Stimulated activated naive B cell treated with anti-CD40 and anti-IgM and Interleukin-4, amounts not matched to agents 10 μg/mL and 1 μg/mL and 100 μg/mL, for 72 hours (primary cell): ENCODE measurements around the gene RPP40.
"Not testable (repeated sequence)": the region's sequence is repeated elsewhere in the genome, so short reads cannot be mapped to it uniquely, and the experiment has no call there.

Source experiments
- ATAC-seq, 2 donors: fragments of 150-1000 bp; cut with Tn5 transposase; replicated peaks; 2 replicates each; pipeline ENCODE4 v1.10.0; 2021; ENCODE audit warnings: moderate library complexity in 1 of 2
- DNase-seq: peaks from one replicate; pipeline ENCODE4 v3.0.0; 2021
- H3K27ac Mint-ChIP-seq: one replicate; pipeline ENCODE4 v1.8.0; 2022; ENCODE audit warnings: mild to moderate bottlenecking, mixed read lengths
- H3K27me3 Mint-ChIP-seq, 2 donors: one replicate each; pipeline ENCODE4 v1.8.0; 2022; ENCODE audit warnings: mixed read lengths in 2 of 2
- H3K36me3 Mint-ChIP-seq, 2 donors: one replicate each; pipeline ENCODE4 v1.8.0; 2022; ENCODE audit warnings: mixed read lengths in 2 of 2, mild to moderate bottlenecking in 1 of 2
- H3K4me1 Mint-ChIP-seq, 2 donors: one replicate each; pipeline ENCODE4 v1.8.0; 2022; ENCODE audit warnings: mixed read lengths in 2 of 2, mild to moderate bottlenecking in 1 of 2
- H3K4me3 Mint-ChIP-seq, 2 donors: one replicate each; pipeline ENCODE4 v1.8.0; 2022; ENCODE audit warnings: mild to moderate bottlenecking in 2 of 2, mixed read lengths in 2 of 2, moderate library complexity in 1 of 2
- H3K9me3 Mint-ChIP-seq, 2 donors: one replicate each; pipeline ENCODE4 v1.8.0; 2022; ENCODE audit warnings: mixed read lengths in 2 of 2, mild to moderate bottlenecking in 1 of 2

RPP40 gene

GRCh38 chr6:5003604-5004372 is at the start of gene RPP40:
Gene RPP40 (minus strand): TSS chr6:5004037. CDS start chr6:5004002, 35 bp downstream.
- no peaks in the 10 kb centered on the region for H3K9me3 Mint-ChIP-seq
- H3K4me1 Mint-ChIP-seq, result peaks cover 4 to 8% of the 10 kb centered on the region in 2 donors
- peak; percentile 95 to 96 for ATAC-seq

GRCh38 chr6:5053038-5053437 is 49.2 kb upstream of the RPP40 start:
- DNase-seq (no peak), ATAC-seq (no peak)
- Mint-ChIP-seq H3K4me1 (peaks cover 2 to 4% of the 10 kb centered on the region in 2 donors), H3K36me3 (peaks cover 11 to 13% of the 10 kb centered on the region in 2 donors), H3K9me3 (peaks cover 16 to 22% of the 10 kb centered on the region in 2 donors), H3K27ac (no peak overlapping the region), H3K4me3 (no peak overlapping the region), H3K27me3 (peaks cover 0 to 4% of the 10 kb centered on the region in 2 donors)

More at GRCh38 chr6:5003604-5004372, at the start of gene RPP40:
- H3K4me3 Mint-ChIP-seq, result peak within 1 kb of the TSS; percentile 93 to 95
- peak within 1 kb of the TSS; percentile 98 for H3K27ac Mint-ChIP-seq
- DNase-seq, result peak; percentile 97
- H3K27me3 Mint-ChIP-seq, result no peaks in the 10 kb centered on the region
- peaks cover 2 to 6% of the 10 kb centered on the region in 2 donors for H3K36me3 Mint-ChIP-seq

GRCh38 chr6:5051394-5051793 is 47.6 kb upstream of the RPP40 start:
- ATAC-seq, result no peak
- Mint-ChIP-seq H3K4me1 (peaks cover 2 to 4% of the 10 kb centered on the region in 2 donors), H3K9me3 (peaks cover 16 to 22% of the 10 kb centered on the region in 2 donors), H3K4me3 (no peak overlapping the region), H3K27me3 (peaks cover 0 to 4% of the 10 kb centered on the region in 2 donors), H3K36me3 (peaks cover 11 to 13% of the 10 kb centered on the region in 2 donors), H3K27ac (no peak overlapping the region)
- DNase-seq, result no peak

- H3K4me1 Mint-ChIP-seq, result peaks cover 2 to 4% of the 10 kb centered on the region in 2 donors
- H3K27ac Mint-ChIP-seq, result no peak overlapping the region
- H3K36me3 Mint-ChIP-seq, result peaks cover 15 to 16% of the 10 kb centered on the region in 2 donors
- ATAC-seq, result no peak
- H3K4me3 Mint-ChIP-seq, result no peak overlapping the region
- DNase-seq, result no peak
- peaks cover 0 to 4% of the 10 kb centered on the region in 2 donors for H3K27me3 Mint-ChIP-seq
- peaks cover 16 to 22% of the 10 kb centered on the region in 2 donors for H3K9me3 Mint-ChIP-seq
These were observed 46.2 kb upstream of the RPP40 start for GRCh38 chr6:5050009-5050408.

GRCh38 chr6:5046430-5046829 is 42.6 kb upstream of the RPP40 start:
- ATAC-seq, result no peak

GRCh38 chr6:5045416-5045815 is 41.6 kb upstream of the RPP40 start:
- Mint-ChIP-seq H3K27ac (no peak overlapping the region), H3K36me3 (peaks cover 16 to 24% of the 10 kb centered on the region in 2 donors), H3K9me3 (peaks cover 7 to 8% of the 10 kb centered on the region in 2 donors), H3K4me1 (no peaks in the 10 kb centered on the region), H3K4me3 (no peak overlapping the region), H3K27me3 (no peaks in the 10 kb centered on the region)
- ATAC-seq (no peak), DNase-seq (no peak)

More at GRCh38 chr6:5046430-5046829, 42.6 kb upstream of the RPP40 start:
- DNase-seq, result no peak
- Mint-ChIP-seq H3K27me3 (no peaks in the 10 kb centered on the region), H3K9me3 (peaks cover 13 to 18% of the 10 kb centered on the region in 2 donors), H3K4me3 (no peak overlapping the region), H3K27ac (no peak overlapping the region), H3K36me3 (peaks cover 22 to 32% of the 10 kb centered on the region in 2 donors), H3K4me1 (no peaks in the 10 kb centered on the region)

GRCh38 chr6:5044866-5045265 is 41.0 kb upstream of the RPP40 start:
- Mint-ChIP-seq H3K4me1 (no peaks in the 10 kb centered on the region), H3K27me3 (no peaks in the 10 kb centered on the region), H3K9me3 (peaks cover 5 to 7% of the 10 kb centered on the region in 2 donors), H3K36me3 (peaks cover 16 to 24% of the 10 kb centered on the region in 2 donors), H3K4me3 (no peak overlapping the region), H3K27ac (no peak overlapping the region)
- no peak for ATAC-seq
- no peak for DNase-seq

GRCh38 chr6:5042436-5042835 is 38.6 kb upstream of the RPP40 start:
- no peaks in the 10 kb centered on the region for H3K9me3 Mint-ChIP-seq
- no peak overlapping the region for H3K4me3 Mint-ChIP-seq
- no peak overlapping the region for H3K27ac Mint-ChIP-seq
- H3K4me1 Mint-ChIP-seq, result no peaks in the 10 kb centered on the region
- H3K27me3 Mint-ChIP-seq, result no peaks in the 10 kb centered on the region
- DNase-seq, result no peak
- H3K36me3 Mint-ChIP-seq, result peaks cover 11 to 21% of the 10 kb centered on the region in 2 donors
- no peak for ATAC-seq

GRCh38 chr6:5041955-5042354 is 38.1 kb upstream of the RPP40 start:
- no peaks in the 10 kb centered on the region for H3K27me3 Mint-ChIP-seq
- ATAC-seq (no peak), DNase-seq (no peak)
- no peaks in the 10 kb centered on the region for H3K9me3 Mint-ChIP-seq
- peaks cover 11 to 21% of the 10 kb centered on the region in 2 donors for H3K36me3 Mint-ChIP-seq
- no peak overlapping the region for H3K27ac Mint-ChIP-seq
- H3K4me1 Mint-ChIP-seq, result no peaks in the 10 kb centered on the region
- H3K4me3 Mint-ChIP-seq, result no peak overlapping the region

GRCh38 chr6:5036269-5036668 is 32.4 kb upstream of the RPP40 start:
- H3K9me3 Mint-ChIP-seq, result peaks cover 0 to 3% of the 10 kb centered on the region in 2 donors
- ATAC-seq, result no peak
- H3K4me3 Mint-ChIP-seq, result no peak overlapping the region
- H3K4me1 Mint-ChIP-seq, result peaks cover 6 to 12% of the 10 kb centered on the region in 2 donors
- DNase-seq, result no peak
- H3K27me3 Mint-ChIP-seq, result no peaks in the 10 kb centered on the region
- no peak overlapping the region for H3K27ac Mint-ChIP-seq
- H3K36me3 Mint-ChIP-seq, result peaks cover 0 to 2% of the 10 kb centered on the region in 2 donors

GRCh38 chr6:5034736-5035135 is 30.9 kb upstream of the RPP40 start:
- Mint-ChIP-seq H3K27me3 (no peaks in the 10 kb centered on the region), H3K4me1 (peaks cover 13 to 20% of the 10 kb centered on the region in 2 donors), H3K27ac (no peak overlapping the region), H3K4me3 (no peak overlapping the region), H3K9me3 (peaks cover 4 to 6% of the 10 kb centered on the region in 2 donors), H3K36me3 (peaks cover 5 to 7% of the 10 kb centered on the region in 2 donors)
- DNase-seq (no peak), ATAC-seq (no peak)

- ATAC-seq (no peak), DNase-seq (no peak)
- Mint-ChIP-seq H3K9me3 (peaks cover 4 to 6% of the 10 kb centered on the region in 2 donors), H3K36me3 (peaks cover 5 to 9% of the 10 kb centered on the region in 2 donors), H3K4me1 (peaks cover 13 to 20% of the 10 kb centered on the region in 2 donors), H3K4me3 (no peak overlapping the region), H3K27me3 (no peaks in the 10 kb centered on the region), H3K27ac (peak overlapping the region; percentile 20)
These were observed 30.5 kb upstream of the RPP40 start for GRCh38 chr6:5034328-5034727.

GRCh38 chr6:5033214-5033904 is 29.5 kb upstream of the RPP40 start:
- H3K4me3 Mint-ChIP-seq, ATAC-seq, DNase-seq, H3K9me3 Mint-ChIP-seq, H3K36me3 Mint-ChIP-seq, H3K27me3 Mint-ChIP-seq: not testable (repeated sequence)
- H3K4me1 Mint-ChIP-seq, result peaks cover 13 to 20% of the 10 kb centered on the region in 2 donors
- H3K27ac Mint-ChIP-seq, result peak overlapping the region; percentile 80

- not testable (repeated sequence) for H3K27ac Mint-ChIP-seq, ATAC-seq, H3K27me3 Mint-ChIP-seq, H3K9me3 Mint-ChIP-seq, DNase-seq, H3K36me3 Mint-ChIP-seq, H3K4me3 Mint-ChIP-seq
- H3K4me1 Mint-ChIP-seq, result peaks cover 13 to 20% of the 10 kb centered on the region in 2 donors
These were observed 28.9 kb upstream of the RPP40 start for GRCh38 chr6:5032706-5033105.
